Measurements from ENCODE around the gene USP32. TPM values are rescaled to one million over a fixed set of nuclear protein-coding genes. Genes with fewer than 3 reads are reported as not detected.
"Not testable (repeated sequence)": the region's sequence is repeated elsewhere in the genome, so short reads cannot be mapped to it uniquely, and the experiment has no call there.

USP32 gene
- total RNA-seq, 4 donors from 2014 or later: 14.7 to 86.0 (median 54.8) TPM

GRCh38 chr17:60174767-60175166, 217.2 kb downstream of the USP32 start:
- H3K27me3 ChIP-seq; in situ Hi-C loops (cut with MboI; ENCODE audit: low pct_ligation_motif_present in 1 of 4, low pct_unique_long_range_greater_than_20kb in 1 of 4, low sequenced_read_pairs in 3 of 4); H3K36me3 ChIP-seq; DNase-seq; H3K4me3 ChIP-seq; H3K9me3 ChIP-seq; intact Hi-C loops (cut with DNase I; ENCODE audit: low total_unique reads): not testable (repeated sequence)
- Histone ChIP-seq H3K4me1 (peaks cover 6 to 32% (median 20%) of the 10 kb centered on the region in 4 donors), H3K27ac (peak overlapping the region in 1 of 4 donors; percentile 3)
- TF ChIP-seq CTCF (IDR thresholded peaks at IDR 0.05): peak in 4 of 5 experiments; percentile 28 to 46 (median 37)
- 96% methylated on average over 6 of the region's 6 CpGs; no CpG with 5 or more reads in 1 of the 2 donors for WGBS, 2 donors (ENCODE audit: low coverage in 1 of 2)

DNA sequence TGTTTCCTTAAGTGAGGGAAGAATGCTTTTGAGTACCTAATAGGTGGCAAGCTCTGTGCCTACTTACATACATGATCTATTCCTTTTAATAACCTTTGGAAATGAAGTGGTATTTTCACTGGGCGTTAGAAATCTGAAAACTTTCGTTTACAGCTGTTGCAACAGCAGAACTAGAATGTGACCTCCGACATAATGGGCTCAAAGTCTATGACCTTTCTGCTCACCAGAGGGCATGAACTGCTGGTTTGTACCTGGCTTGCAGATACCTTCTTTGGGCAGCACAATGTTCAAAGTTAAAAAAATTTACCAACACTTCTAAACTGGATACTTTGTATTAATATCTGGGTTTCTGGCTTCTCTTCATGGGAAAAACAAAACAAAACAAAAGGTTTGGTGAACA, 217.9 kb downstream of the USP32 start:
- intact Hi-C loops (cut with DNase I; ENCODE audit: low total_unique reads): no loop called here
- WGBS, 2 donors (ENCODE audit: low coverage in 1 of 2): 66 to 67% methylated on average over 3 of the region's 3 CpGs
- Histone ChIP-seq H3K27ac (peak overlapping the region in 2 of 4 donors; percentile 3 to 28), H3K4me3 (no peak overlapping the region), H3K9me3 (no peaks in the 10 kb centered on the region), H3K36me3 (peaks cover 0 to 6% (median 0%) of the 10 kb centered on the region in 4 donors), H3K4me1 (peaks cover 6 to 39% (median 27%) of the 10 kb centered on the region in 4 donors), H3K27me3 (no peaks in the 10 kb centered on the region)
- no peak for DNase-seq
- in situ Hi-C loops (cut with MboI; ENCODE audit: low pct_ligation_motif_present in 1 of 4, low pct_unique_long_range_greater_than_20kb in 1 of 4, low sequenced_read_pairs in 3 of 4): no loop called here
- TF ChIP-seq EP300 (IDR thresholded peaks at IDR 0.05; ENCODE audit: low read depth): no peak
- no peak for TF ChIP-seq CTCF (IDR thresholded peaks at IDR 0.05)
- no peak for TF ChIP-seq POLR2A (IDR thresholded peaks at IDR 0.05)
- TF ChIP-seq POLR2AphosphoS5 (IDR thresholded peaks at IDR 0.05): no peak

- Histone ChIP-seq H3K4me3 (no peak overlapping the region), H3K36me3 (no peaks in the 10 kb centered on the region), H3K4me1 (peaks cover 6 to 45% (median 30%) of the 10 kb centered on the region in 4 donors), H3K27ac (peak overlapping the region in 3 of 4 donors; percentile 22 to 40 (median 28)), H3K27me3 (no peaks in the 10 kb centered on the region), H3K9me3 (no peaks in the 10 kb centered on the region)
- intact Hi-C loops (cut with DNase I; ENCODE audit: low total_unique reads): no loop called here
- WGBS, 2 donors (ENCODE audit: low coverage in 1 of 2): 49 to 53% methylated on average over 2 of the region's 2 CpGs
- TF ChIP-seq POLR2AphosphoS5 (IDR thresholded peaks at IDR 0.05) (no peak), POLR2A (IDR thresholded peaks at IDR 0.05) (no peak)
- in situ Hi-C loops (cut with MboI; ENCODE audit: low pct_ligation_motif_present in 1 of 4, low pct_unique_long_range_greater_than_20kb in 1 of 4, low sequenced_read_pairs in 3 of 4): no loop called here
- DNase-seq: no peak
Measured at GRCh38 chr17:60173304-60173819, 218.6 kb downstream of the USP32 start.

DNA sequence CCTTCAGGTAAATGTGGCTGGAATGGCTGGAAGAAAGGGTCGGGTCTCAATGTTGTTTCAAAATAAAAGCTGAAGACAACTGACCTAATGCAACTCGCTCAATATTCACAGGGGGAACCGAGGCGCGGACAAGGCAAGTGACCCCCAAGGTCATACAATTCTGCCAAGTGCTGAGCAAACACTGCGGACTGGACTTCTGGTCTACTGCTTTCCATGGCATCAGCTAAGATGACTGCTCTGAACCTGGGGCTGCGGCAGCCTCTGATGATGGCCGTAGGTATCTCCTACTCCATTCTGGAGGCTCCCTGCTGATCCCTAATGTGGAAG, 220.2 kb downstream of the USP32 start:
- TF ChIP-seq EP300 (IDR thresholded peaks at IDR 0.05; ENCODE audit: low read depth) (no peak), CTCF (IDR thresholded peaks at IDR 0.05) (no peak), POLR2A (IDR thresholded peaks at IDR 0.05) (no peak), POLR2AphosphoS5 (IDR thresholded peaks at IDR 0.05) (no peak)
- Histone ChIP-seq H3K36me3 (no peaks in the 10 kb centered on the region), H3K27ac (peak overlapping the region in 3 of 4 donors; percentile 54 to 74 (median 61)), H3K4me3 (no peak overlapping the region), H3K9me3 (no peaks in the 10 kb centered on the region), H3K27me3 (no peaks in the 10 kb centered on the region), H3K4me1 (peaks cover 6 to 58% (median 41%) of the 10 kb centered on the region in 4 donors)
- DNase-seq: no peak
- intact Hi-C loops (cut with DNase I; ENCODE audit: low total_unique reads): no loop called here
- in situ Hi-C loops (cut with MboI; ENCODE audit: low pct_ligation_motif_present in 1 of 4, low pct_unique_long_range_greater_than_20kb in 1 of 4, low sequenced_read_pairs in 3 of 4): no loop called here
- WGBS, 2 donors (ENCODE audit: low coverage in 1 of 2): 92 to 94% methylated on average over 6 to 8 of the region's 8 CpGs
